BE2C (cell line): Measurements from ENCODE around the gene RIC1.

Experiments used
- DNase-seq: peaks from one replicate; pipeline ENCODE4 v3.0.0-alpha.2; 2020
- H3K27me3 ChIP-seq: fragments of 250-450 bp; sonication (Bioruptor Pico); 2 replicates; pipeline ENCODE4 v1.5.1; 2020; ENCODE audit warnings: mild to moderate bottlenecking
- H3K36me3 ChIP-seq: fragments of 250-450 bp; sonication (Bioruptor Pico); 2 replicates; pipeline ENCODE4 v1.5.1; 2020; ENCODE audit warnings: mild to moderate bottlenecking
- H3K4me1 ChIP-seq: fragments of 250-450 bp; sonication (Bioruptor Pico); 2 replicates; pipeline ENCODE4 v1.5.1; 2020
- H3K4me3 ChIP-seq: 2 replicates; pipeline ENCODE4 v1.5.1; 2011; ENCODE audit warnings: low read depth, low read length
- H3K9me3 ChIP-seq: fragments of 250-450 bp; sonication (Bioruptor Pico); 2 replicates; pipeline ENCODE4 v1.5.1; 2020
- CTCF ChIP-seq: IDR thresholded peaks from 2 replicates; pipeline ENCODE4 v1.5.1; 2012; ENCODE audit warnings: mild to moderate bottlenecking, low read depth, low read length

RIC1 gene

DNA sequence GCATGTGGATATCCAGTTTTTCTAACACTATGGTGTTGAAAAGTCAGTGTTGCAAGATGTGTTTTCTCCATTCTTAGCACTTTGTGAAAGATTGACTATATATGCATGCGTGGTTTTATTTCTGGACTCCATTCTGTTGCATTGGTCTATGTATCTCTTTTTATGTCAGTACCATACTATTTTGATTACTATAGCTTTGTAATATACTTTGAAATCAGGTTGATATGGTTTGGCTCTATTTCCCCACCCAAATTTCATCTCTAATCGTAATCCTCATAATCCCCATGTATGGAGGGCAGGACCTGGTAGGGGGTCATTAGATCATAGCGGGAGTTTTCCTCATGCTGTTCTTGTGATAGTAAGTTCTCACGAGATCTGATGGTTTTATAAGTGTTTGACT is 6.5 kb downstream of the RIC1 start:
- no peaks in the 10 kb centered on the region for H3K27me3 ChIP-seq
- no peak for DNase-seq
- H3K4me1 ChIP-seq: 0 out of 2 replicates have a peak, but pooled peaks cover 2% of the 10 kb centered on the region
- no peak overlapping the region for H3K4me3 ChIP-seq
- no peaks in the 10 kb centered on the region for H3K9me3 ChIP-seq
- TF ChIP-seq CTCF: no peak
- no peaks in the 10 kb centered on the region for H3K36me3 ChIP-seq

DNA sequence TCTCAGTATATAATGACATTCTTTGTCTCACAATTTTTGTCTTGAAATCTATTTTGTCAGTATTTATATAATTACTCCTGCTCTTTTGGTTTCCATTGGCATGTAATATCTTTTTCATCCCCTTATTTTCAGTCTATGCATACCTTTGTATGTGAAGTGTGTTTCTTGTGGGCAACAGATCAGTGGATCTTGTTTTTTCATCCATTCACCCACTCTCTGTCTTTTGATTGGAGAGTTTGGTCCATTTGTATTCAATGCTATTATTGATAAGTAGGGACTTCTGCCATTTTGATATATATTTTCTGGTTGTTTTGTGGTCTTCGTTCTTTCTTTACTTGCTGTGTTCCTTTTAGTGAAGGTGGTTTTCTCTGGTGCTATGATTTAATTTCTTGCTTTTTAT is 10.9 kb downstream of the RIC1 start:
- Histone ChIP-seq H3K36me3 (no peaks in the 10 kb centered on the region; the same call in 1 of the 2 replicates), H3K4me1 (no peaks in the 10 kb centered on the region), H3K4me3 (no peak overlapping the region), H3K9me3 (no peaks in the 10 kb centered on the region), H3K27me3 (no peaks in the 10 kb centered on the region)
- TF ChIP-seq CTCF: no peak
- no peak for DNase-seq

GRCh38 chr9:5642170-5642569 is 13.3 kb downstream of the RIC1 start:
- no peak overlapping the region for H3K4me3 ChIP-seq
- no peaks in the 10 kb centered on the region; the same call in 1 of the 2 replicates for H3K36me3 ChIP-seq
- no peaks in the 10 kb centered on the region for H3K27me3 ChIP-seq
- no peaks in the 10 kb centered on the region for H3K4me1 ChIP-seq
- no peak for DNase-seq
- H3K9me3 ChIP-seq: no peaks in the 10 kb centered on the region
- no peak for TF ChIP-seq CTCF

DNA sequence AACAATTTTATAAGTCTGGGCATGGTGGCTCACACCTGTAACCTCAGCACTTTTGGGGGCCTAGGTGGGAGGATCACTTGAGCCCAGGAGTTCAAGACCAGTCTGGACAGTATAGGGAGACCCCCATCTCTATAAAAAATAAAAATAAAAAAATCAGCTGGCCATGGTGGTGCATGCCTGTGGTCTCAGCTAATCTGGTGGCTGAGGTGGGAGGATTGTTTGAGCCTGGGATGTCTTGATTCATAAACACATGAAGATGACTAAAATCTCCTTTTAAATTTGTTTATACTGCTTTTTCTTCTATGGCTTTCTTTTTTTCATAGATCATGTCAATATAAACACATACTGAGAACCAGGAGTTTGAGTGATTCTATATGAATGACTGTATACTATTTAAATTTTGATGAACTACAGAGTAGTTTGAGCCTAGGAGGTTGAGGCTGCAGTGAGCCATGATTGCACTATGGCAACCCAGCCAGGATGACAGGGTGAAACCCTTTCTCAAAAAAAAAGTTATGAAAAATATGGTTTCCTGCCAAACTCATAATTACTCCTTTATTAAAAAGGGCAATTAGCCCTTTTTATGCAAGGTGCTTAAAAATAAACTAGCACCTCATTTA is 14.2 kb downstream of the RIC1 start:
- no peak for TF ChIP-seq CTCF
- Histone ChIP-seq H3K4me1 (no peaks in the 10 kb centered on the region), H3K9me3 (no peaks in the 10 kb centered on the region), H3K36me3 (no peaks in the 10 kb centered on the region; the same call in 1 of the 2 replicates), H3K4me3 (no peak overlapping the region), H3K27me3 (no peaks in the 10 kb centered on the region)
- DNase-seq: no peak

DNA sequence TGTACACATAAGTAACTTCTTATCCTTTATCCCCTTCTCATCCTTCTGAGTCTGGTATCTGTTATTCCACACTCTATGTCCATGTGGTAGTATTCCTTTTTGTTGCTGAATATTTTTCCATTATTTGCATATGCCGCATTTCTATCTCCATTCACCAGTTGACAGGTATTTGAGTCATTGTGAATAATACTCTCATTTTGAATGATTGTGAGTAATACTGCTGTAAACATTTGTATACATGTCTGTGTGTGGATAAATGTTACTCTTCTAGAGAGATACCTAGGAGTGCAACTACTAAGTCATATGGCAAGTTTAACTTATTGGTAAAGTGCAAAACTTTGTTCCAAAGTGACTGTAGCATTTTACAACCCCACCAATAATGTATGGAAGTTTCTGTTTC is 15.6 kb downstream of the RIC1 start:
- Histone ChIP-seq H3K4me1 (no peaks in the 10 kb centered on the region), H3K36me3 (no peaks in the 10 kb centered on the region; the same call in 1 of the 2 replicates), H3K27me3 (no peaks in the 10 kb centered on the region), H3K4me3 (no peak overlapping the region), H3K9me3 (no peaks in the 10 kb centered on the region)
- no peak for TF ChIP-seq CTCF
- DNase-seq: no peak

- no peaks in the 10 kb centered on the region; the same call in 1 of the 2 replicates for H3K36me3 ChIP-seq
- no peaks in the 10 kb centered on the region for H3K4me1 ChIP-seq
- no peaks in the 10 kb centered on the region for H3K9me3 ChIP-seq
- no peaks in the 10 kb centered on the region for H3K27me3 ChIP-seq
- no peak overlapping the region for H3K4me3 ChIP-seq
- no peak for DNase-seq
- TF ChIP-seq CTCF: no peak
Observed at GRCh38 chr9:5646116-5646515, 17.2 kb downstream of the RIC1 start.
